H1 (cell line): Measurements from ENCODE around the gene PLD3. TPM values are rescaled to one million over a fixed set of nuclear protein-coding genes. Genes with fewer than 3 reads are reported as not detected.

Experiments used
- CTCF ChIA-PET: fragments of 300-600 bp; sonication (Branson Sonifier 250); formaldehyde crosslinking; loops from one replicate; lab custom pipeline; 2021; ENCODE audit not compliant: partially characterized antibody; lab: Charles Lee
- POLR2A ChIA-PET: fragments of 300-600 bp; sonication (Branson Sonifier 250); formaldehyde crosslinking; loops from one replicate; lab custom pipeline; 2021; ENCODE audit warnings: inconsistent platforms; ENCODE audit not compliant: partially characterized antibody; lab: Charles Lee
- DNase-seq, 2 experiments: peaks; one replicate each; pipeline versions ENCODE4 v3.0.0 to v3.0.0-alpha.2; 2010 to 2022; ENCODE audit warnings: low spot score in 2 of 2, low read depth in 1 of 2, mixed read lengths in 1 of 2
- FAIRE-seq: peaks from 2 replicates; lab custom pipeline; 2011; peaks lifted over from hg19 to GRCh38; lab: Jason Lieb, UNC
- H2AFZ ChIP-seq: 2 replicates; pipeline ENCODE4 v1.8.1; 2012; ENCODE audit warnings: low read length, inconsistent platforms
- H2AK5ac ChIP-seq: 2 replicates; pipeline ENCODE4 v1.6.1; 2013; ENCODE audit warnings: low read depth, low read length
- H2BK120ac ChIP-seq: replicated peaks from 2 replicates; pipeline ENCODE3; 2013; ENCODE audit warnings: low read depth, low read length, inconsistent platforms
- H2BK12ac ChIP-seq: 2 replicates; pipeline ENCODE4 v1.6.1; 2013; ENCODE audit warnings: low read depth, low read length
- H2BK15ac ChIP-seq: 2 replicates; pipeline ENCODE4 v1.6.1; 2013; ENCODE audit warnings: low read length
- H2BK20ac ChIP-seq: 2 replicates; pipeline ENCODE4 v1.6.1; 2013; ENCODE audit warnings: low read length
- H2BK5ac ChIP-seq: 2 replicates; pipeline ENCODE4 v1.6.1; 2013; ENCODE audit warnings: low read depth, low read length
- H3K14ac ChIP-seq: 2 replicates; pipeline ENCODE4 v1.6.1; 2013; ENCODE audit warnings: inconsistent platforms; ENCODE audit not compliant: insufficient read length
- H3K18ac ChIP-seq: 2 replicates; pipeline ENCODE4 v1.6.1; 2013; ENCODE audit warnings: low read length; ENCODE audit errors: extremely low read depth
- H3K23ac ChIP-seq: 2 replicates; pipeline ENCODE4 v1.6.1; 2013; ENCODE audit warnings: inconsistent platforms; ENCODE audit not compliant: insufficient read length
- H3K23me2 ChIP-seq: 2 replicates; pipeline ENCODE4 v1.6.1; 2013; ENCODE audit warnings: low read depth, low read length
- H3K27ac ChIP-seq: 2 replicates; pipeline ENCODE4 v1.6.1; 2011; ENCODE audit warnings: low read depth, low read length, inconsistent platforms
- H3K27me3 ChIP-seq, 4 experiments: replicated peaks in 1 of 4; 1 replicate in 1 of 4; 2 replicates in 3 of 4; pipeline versions ENCODE4 v1.6.1 to v1.8.1; 2011 to 2013; ENCODE audit warnings: low read length in 3 of 4, mild to moderate bottlenecking in 3 of 4, inconsistent platforms in 2 of 4, mixed read lengths in 2 of 4, moderate library complexity in 1 of 4; ENCODE audit not compliant: control insufficient read depth in 3 of 4, insufficient read depth in 3 of 4; ENCODE audit errors: extremely low read depth in 1 of 4
- H3K36me3 ChIP-seq, 4 experiments: 2 replicates each; pipeline versions ENCODE4 v1.6.1 to v1.8.1; 2011 to 2013; ENCODE audit warnings: mild to moderate bottlenecking in 4 of 4, low read length in 3 of 4, moderate library complexity in 2 of 4, control low read depth in 1 of 4, inconsistent platforms in 1 of 4; ENCODE audit not compliant: insufficient read depth in 4 of 4, control insufficient read depth in 2 of 4
- H3K4ac ChIP-seq: replicated peaks from 2 replicates; pipeline ENCODE3; 2013; ENCODE audit warnings: low read length, low read depth, mixed read lengths, inconsistent platforms; ENCODE audit not compliant: insufficient read length
- H3K4me1 ChIP-seq, 4 experiments: replicated peaks in 1 of 4; 1 replicate in 1 of 4; 2 replicates in 3 of 4; pipeline versions ENCODE4 v1.6.1 to v1.8.1; 2011 to 2013; ENCODE audit warnings: low read length in 3 of 4, inconsistent platforms in 2 of 4, mixed read lengths in 1 of 4; ENCODE audit not compliant: insufficient read depth in 4 of 4, control insufficient read depth in 3 of 4
- H3K4me2 ChIP-seq, 2 experiments: 2 replicates each; pipeline versions ENCODE4 v1.6.1 to v1.8.1; 2011 to 2013; ENCODE audit warnings: low read depth in 2 of 2, low read length in 2 of 2, control low read depth in 1 of 2, inconsistent platforms in 1 of 2, mild to moderate bottlenecking in 1 of 2; ENCODE audit not compliant: insufficient read depth in 1 of 2
- H3K4me3 ChIP-seq, 4 experiments: fragments of 200-600, 300-600 bp in 1 of 4; sonication (generic), shearing (Covaris generic), sonication (Bioruptor Twin) in 1 of 4; 2 replicates each; pipeline versions ENCODE4 v1.5.1 to v1.8.1; 2011 to 2016; ENCODE audit warnings: low read length in 4 of 4, low read depth in 3 of 4, control low read depth in 2 of 4, inconsistent platforms in 2 of 4, mild to moderate bottlenecking in 2 of 4, mixed read lengths in 1 of 4, moderate library complexity in 1 of 4; ENCODE audit not compliant: insufficient read depth in 2 of 4; ENCODE audit errors: extremely low read depth in 1 of 4
- H3K56ac ChIP-seq: replicated peaks from 2 replicates; pipeline ENCODE3; 2013; ENCODE audit warnings: low read depth, mild to moderate bottlenecking, mixed read lengths, low read length, inconsistent platforms; ENCODE audit not compliant: insufficient read length
- H3K79me1 ChIP-seq: 2 replicates; pipeline ENCODE4 v1.6.1; 2013; ENCODE audit warnings: low read depth, low read length, control low read depth
- H3K79me2 ChIP-seq, 2 experiments: 2 replicates each; pipeline versions ENCODE4 v1.6.1 to v1.8.1; 2012 to 2013; ENCODE audit warnings: low read length in 2 of 2, mild to moderate bottlenecking in 2 of 2, inconsistent platforms in 1 of 2; ENCODE audit not compliant: insufficient read depth in 2 of 2, control insufficient read depth in 1 of 2
- H3K9ac ChIP-seq, 4 experiments: replicated peaks in 1 of 4; 1 replicate in 1 of 4; 2 replicates in 3 of 4; pipeline versions ENCODE4 v1.6.1 to v1.8.1; 2011 to 2013; ENCODE audit warnings: low read depth in 3 of 4, low read length in 3 of 4, control low read depth in 2 of 4, mild to moderate bottlenecking in 2 of 4, moderate library complexity in 2 of 4, inconsistent platforms in 1 of 4; ENCODE audit errors: extremely low read depth in 1 of 4
- H3K9me3 ChIP-seq, 2 experiments: 2 replicates each; pipeline versions ENCODE4 v1.6.1 to v1.8.1; 2012 to 2013; ENCODE audit warnings: mild to moderate bottlenecking in 2 of 2, moderate library complexity in 2 of 2, control low read depth in 1 of 2, inconsistent platforms in 1 of 2, low read depth in 1 of 2, low read length in 1 of 2, mixed read lengths in 1 of 2; ENCODE audit not compliant: insufficient read depth in 2 of 2
- H4K20me1 ChIP-seq, 2 experiments: replicated peaks in 1 of 2; 2 replicates each; pipeline versions ENCODE3 to v1.8.1; 2011 to 2013; ENCODE audit warnings: inconsistent platforms in 2 of 2, low read length in 2 of 2, mild to moderate bottlenecking in 1 of 2; ENCODE audit not compliant: insufficient read depth in 2 of 2, control insufficient read depth in 1 of 2
- H4K5ac ChIP-seq: 2 replicates; pipeline ENCODE4 v1.6.1; 2013; ENCODE audit warnings: low read length, low read depth, mixed read lengths, inconsistent platforms; ENCODE audit not compliant: insufficient read length
- H4K8ac ChIP-seq: 2 replicates; pipeline ENCODE4 v1.8.0; 2013; ENCODE audit warnings: mild to moderate bottlenecking, moderate library complexity, low read length, inconsistent platforms; ENCODE audit not compliant: insufficient read depth; ENCODE audit errors: extremely low read depth
- H4K91ac ChIP-seq: replicated peaks from 2 replicates; pipeline ENCODE3; 2013; ENCODE audit warnings: low read length, mixed read lengths, inconsistent platforms; ENCODE audit not compliant: insufficient read length
- ASH2L ChIP-seq: fragments of 200-600, 300-600 bp; sonication (generic); IDR thresholded peaks from one replicate; pipeline ENCODE4 v1.7.1; 2017; ENCODE audit warnings: low read length
- BACH1 ChIP-seq: IDR thresholded peaks from 2 replicates; pipeline ENCODE4 v1.6.1; 2012; ENCODE audit warnings: low read length, improper control_type of control experiment
- CREB1 ChIP-seq: IDR thresholded peaks from 2 replicates; pipeline ENCODE4 v1.6.1; 2012; ENCODE audit warnings: inconsistent platforms
- POU5F1 ChIP-seq: IDR thresholded peaks from 2 replicates; pipeline ENCODE4 v1.6.1; 2011; ENCODE audit warnings: low read depth, mild to moderate bottlenecking, low read length, moderate library complexity
- RAD21 ChIP-seq, 2 experiments: IDR thresholded peaks in 1 of 2; conservative IDR thresholded peaks in 1 of 2; 2 replicates each; pipeline ENCODE4 v1.6.1; 2011; ENCODE audit warnings: low read depth in 2 of 2, low read length in 2 of 2, improper control_type of control experiment in 1 of 2, inconsistent platforms in 1 of 2, mild to moderate bottlenecking in 1 of 2, moderate library complexity in 1 of 2
- RBBP5 ChIP-seq: IDR thresholded peaks from 2 replicates; pipeline ENCODE4 v1.7.1; 2012; ENCODE audit warnings: low read depth, mild to moderate bottlenecking, inconsistent platforms, low read length, moderate library complexity, borderline replicate concordance
- RFX5 ChIP-seq: IDR thresholded peaks from 2 replicates; pipeline ENCODE4 v1.6.1; 2011; ENCODE audit warnings: low read depth, low read length, improper control_type of control experiment, borderline replicate concordance
- SP1 ChIP-seq: IDR thresholded peaks from 2 replicates; pipeline ENCODE4 v1.6.1; 2011; ENCODE audit warnings: low read depth, low read length
- SUZ12 ChIP-seq: fragments of 200-600 bp; sonication (generic); IDR thresholded peaks from 2 replicates; pipeline ENCODE4 v1.6.1; 2012; ENCODE audit warnings: mild to moderate bottlenecking, inconsistent platforms, low read length, moderate library complexity, mixed read lengths
- WGBS, 2 experiments: shearing (Covaris generic) in 1 of 2; methylation state at CpG; one replicate each; pipeline versions ENCODE4 v1.1.6 to v1.1.7; 2013 to 2015; ENCODE audit warnings: low lambda C conversion rate in 2 of 2, mixed read lengths in 2 of 2, inconsistent platforms in 1 of 2, low coverage in 1 of 2, missing lambda C conversion rate in 1 of 2; ENCODE audit not compliant: insufficient replicate concordance in 2 of 2, insufficient coverage in 1 of 2, insufficient read length in 1 of 2; ENCODE audit errors: extremely low coverage in 1 of 2, missing lambda C conversion rate in 1 of 2; 5-methylcytosine and 5-hydroxymethylcytosine counted together
- polyA plus RNA-seq, 7 experiments: library from polyadenylated mRNA; depleted of rRNA in 3 of 7; stranded (reverse) in 5 of 7; unstranded in 2 of 7; fragments of >200 nt in 5 of 7; fragments of 200-250 nt in 2 of 7; gene quantifications; 1 replicate in 5 of 7; 2 replicates in 1 of 7; 4 replicates in 1 of 7; pipeline versions ENCODE4 v1.2.1 to v1.2.3, GENCODE V29; 2011 to 2013; ENCODE audit warnings: missing spikeins in 2 of 7, mixed read lengths in 2 of 7
- total RNA-seq: library from RNA; stranded (reverse); fragmentation: NEBNext Ultra II Directional; extraction: Animal tissue kit (Norgen Biotek cat#: 25700); gene quantifications from 2 replicates; pipeline ENCODE4 v1.2.1, GENCODE V29; 2021

Gene PLD3
- total and polyA plus RNA-seq, 2 of the 8 experiments (the other 6 are each of a cell fraction or from before 2014, with no cell fraction given) = 180 to 543 TPM

- Histone ChIP-seq H3K4me3 (peak overlapping the region; percentile 58 to 76 (median 60); a peak in 6 of 8 replicates), H4K5ac (no peak overlapping the region), H3K79me1 (no peaks in the 10 kb centered on the region), H3K14ac (no peak overlapping the region), H3K4me1 (peaks cover 0 to 16% (median 10%) of the 10 kb centered on the region in 4 experiments; a peak in 6 of 7 replicates), H3K23me2 (peaks cover 2% of the 10 kb centered on the region), H3K27me3 (no peaks in the 10 kb centered on the region), H3K56ac (no peak overlapping the region), H3K27ac (peak overlapping the region; percentile 62), H3K18ac (no peak overlapping the region), H3K23ac (no peak overlapping the region), H2AK5ac (peak overlapping the region; percentile 61; the same call in 1 of the 2 replicates), H3K4me2 (peak overlapping the region; percentile 76 to 89), H2BK15ac (no peak overlapping the region), H4K8ac (no peak overlapping the region), H3K4ac (no peak overlapping the region), H2BK12ac (no peak overlapping the region), H2BK120ac (no peak overlapping the region), H4K91ac (no peak overlapping the region), H2AFZ (no peak overlapping the region), H3K79me2 (no peaks in the 10 kb centered on the region), H4K20me1 (peaks cover 0 to 4% of the 10 kb centered on the region in 2 experiments), H2BK20ac (no peak overlapping the region), H3K36me3 (peaks cover 0 to 34% (median 10%) of the 10 kb centered on the region in 4 experiments; a peak in 6 of 8 replicates), H2BK5ac (peak overlapping the region; percentile 71; the same call in 1 of the 2 replicates), H3K9me3 (no peaks in the 10 kb centered on the region), H3K9ac (peak overlapping the region in 3 of 4 experiments; percentile 5 to 28 (median 25); a peak in 3 of 7 replicates)
- FAIRE-seq (no peak), DNase-seq (peak; percentile 44 to 75)
- 47% methylated on average over 27 of the region's 27 CpGs; no CpG with 5 or more reads in 1 of the 2 experiments for WGBS, 2 experiments
- POLR2A ChIA-PET = interaction anchor here (0.8 to 4.0 kb wide), 12 partner anchors 11 to 1000 kb away, joined by 3 to 23 read pairs (median 4); partner anchors contain the start of genes C19orf47 and PLD3
- CTCF ChIA-PET = interaction anchor here (0.6 to 4.0 kb wide), 12 partner anchors 10 to 165 kb away, joined by 3 to 19 read pairs (median 4); partner anchors contain the start of gene PRX
- TF ChIP-seq BACH1 (peak; percentile 92), SP1 (peak; percentile 10; the same call in 1 of the 2 replicates), RAD21 (IDR thresholded peaks at IDR 0.05 in 1 of 2, conservative IDR thresholded peaks at IDR 0.05 in 1 of 2; ENCODE audit: low read depth in 2 of 2, low read length in 2 of 2) (peak; percentile 25 to 28; a peak in 3 of 4 replicates), RFX5 (peak; percentile 91), POU5F1 (no peak), CREB1 (peak; percentile 72), ASH2L (peak; percentile 83), RBBP5 (peak; percentile 37; the same call in 1 of the 2 replicates), SUZ12 (no peak)
Observed at GRCh38 chr19:40366697-40367561, 18.4 kb downstream of the PLD3 start.
